ENCODE measurements around the gene SIGLEC11. TPM values are rescaled to one million over a fixed set of nuclear protein-coding genes. Genes with fewer than 3 reads are reported as not detected.

SIGLEC11 gene
- total RNA-seq, 1 donor from 2014 or later: 0.27 TPM

DNA sequence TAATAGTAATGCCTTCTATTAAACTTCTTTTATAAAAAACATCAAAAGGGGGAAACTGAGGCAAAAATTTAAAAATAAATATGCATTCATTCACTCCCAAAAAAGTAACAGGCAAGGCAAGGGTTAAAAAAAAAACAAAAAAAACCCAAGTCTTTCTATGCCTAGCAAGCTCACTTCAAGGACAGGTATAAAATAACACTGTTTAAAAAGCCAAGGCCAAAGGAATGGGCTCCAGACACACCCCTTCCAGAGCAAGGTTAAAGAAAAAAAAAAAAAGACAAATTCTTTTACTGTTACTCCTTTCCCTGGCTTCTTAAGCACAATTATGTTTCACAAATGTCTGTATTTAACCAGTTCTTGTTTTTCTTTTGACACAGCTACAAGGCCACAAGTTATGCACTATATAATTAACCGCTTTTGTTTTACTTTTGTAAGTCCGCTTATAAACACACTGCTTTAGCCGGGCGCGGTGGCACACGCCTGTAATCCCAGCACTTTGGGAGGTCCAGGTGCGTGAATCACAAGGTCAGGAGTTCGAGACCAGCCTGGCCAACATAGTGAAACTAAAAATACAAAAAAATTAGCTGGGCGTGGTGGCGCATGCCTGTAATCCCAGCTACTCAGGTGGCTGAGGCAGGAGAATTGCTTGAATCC is 3.6 kb downstream of the SIGLEC11 start:
- Mint-ChIP-seq H3K4me1 (ENCODE audit: unreplicated experiment) (peaks cover 36% of the 10 kb centered on the region), H3K9me3 (no peaks in the 10 kb centered on the region), H3K27ac (peak overlapping the region; percentile 91), H3K27me3 (no peaks in the 10 kb centered on the region), H3K4me3 (no peak overlapping the region), H3K36me3 (no peaks in the 10 kb centered on the region)
- TF ChIP-seq, protein P1, sequence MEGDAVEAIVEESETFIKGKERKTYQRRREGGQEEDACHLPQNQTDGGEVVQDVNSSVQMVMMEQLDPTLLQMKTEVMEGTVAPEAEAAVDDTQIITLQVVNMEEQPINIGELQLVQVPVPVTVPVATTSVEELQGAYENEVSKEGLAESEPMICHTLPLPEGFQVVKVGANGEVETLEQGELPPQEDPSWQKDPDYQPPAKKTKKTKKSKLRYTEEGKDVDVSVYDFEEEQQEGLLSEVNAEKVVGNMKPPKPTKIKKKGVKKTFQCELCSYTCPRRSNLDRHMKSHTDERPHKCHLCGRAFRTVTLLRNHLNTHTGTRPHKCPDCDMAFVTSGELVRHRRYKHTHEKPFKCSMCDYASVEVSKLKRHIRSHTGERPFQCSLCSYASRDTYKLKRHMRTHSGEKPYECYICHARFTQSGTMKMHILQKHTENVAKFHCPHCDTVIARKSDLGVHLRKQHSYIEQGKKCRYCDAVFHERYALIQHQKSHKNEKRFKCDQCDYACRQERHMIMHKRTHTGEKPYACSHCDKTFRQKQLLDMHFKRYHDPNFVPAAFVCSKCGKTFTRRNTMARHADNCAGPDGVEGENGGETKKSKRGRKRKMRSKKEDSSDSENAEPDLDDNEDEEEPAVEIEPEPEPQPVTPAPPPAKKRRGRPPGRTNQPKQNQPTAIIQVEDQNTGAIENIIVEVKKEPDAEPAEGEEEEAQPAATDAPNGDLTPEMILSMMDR (conservative IDR thresholded peaks at IDR 0.05): no peak
- DNase-seq (ENCODE audit: extremely low spot score, unreplicated experiment): no peak

DNA sequence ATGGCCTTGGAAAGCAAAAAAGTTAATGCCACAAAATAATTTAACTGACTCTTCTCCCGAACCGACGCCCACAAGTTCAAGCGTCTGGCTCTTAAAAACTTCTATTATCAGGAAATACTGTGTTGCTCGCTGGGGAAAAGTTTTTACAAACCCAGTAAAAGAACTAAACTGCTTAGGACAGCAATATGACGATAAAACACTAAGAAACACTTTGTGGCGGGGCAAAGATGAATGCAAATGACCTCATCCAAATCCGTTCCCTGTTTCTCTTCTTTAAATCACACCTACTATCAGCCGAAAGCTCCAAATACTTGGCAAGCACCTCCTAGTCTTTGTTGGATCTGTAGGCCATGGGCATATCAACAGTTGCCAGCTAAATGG is 4.9 kb downstream of the SIGLEC11 start:
- Mint-ChIP-seq H3K4me1 (ENCODE audit: unreplicated experiment) (peaks cover 36% of the 10 kb centered on the region), H3K9me3 (no peaks in the 10 kb centered on the region), H3K27ac (peak overlapping the region; percentile 91), H3K36me3 (no peaks in the 10 kb centered on the region), H3K4me3 (peak overlapping the region; percentile 65), H3K27me3 (no peaks in the 10 kb centered on the region)
- no peak for DNase-seq (ENCODE audit: extremely low spot score, unreplicated experiment)
- TF ChIP-seq, protein P1 (conservative IDR thresholded peaks at IDR 0.05): no peak

GRCh38 chr19:49954933-49955332 is 6.0 kb downstream of the SIGLEC11 start:
- H3K9me3 Mint-ChIP-seq: no peaks in the 10 kb centered on the region
- no peak for DNase-seq (ENCODE audit: extremely low spot score, unreplicated experiment)
- peak overlapping the region; percentile 91 for H3K27ac Mint-ChIP-seq
- H3K27me3 Mint-ChIP-seq: no peaks in the 10 kb centered on the region
- TF ChIP-seq, protein P1 (conservative IDR thresholded peaks at IDR 0.05): no peak
- no peaks in the 10 kb centered on the region for H3K36me3 Mint-ChIP-seq
- peaks cover 36% of the 10 kb centered on the region for H3K4me1 Mint-ChIP-seq (ENCODE audit: unreplicated experiment)
- H3K4me3 Mint-ChIP-seq: peak overlapping the region; percentile 69

DNA sequence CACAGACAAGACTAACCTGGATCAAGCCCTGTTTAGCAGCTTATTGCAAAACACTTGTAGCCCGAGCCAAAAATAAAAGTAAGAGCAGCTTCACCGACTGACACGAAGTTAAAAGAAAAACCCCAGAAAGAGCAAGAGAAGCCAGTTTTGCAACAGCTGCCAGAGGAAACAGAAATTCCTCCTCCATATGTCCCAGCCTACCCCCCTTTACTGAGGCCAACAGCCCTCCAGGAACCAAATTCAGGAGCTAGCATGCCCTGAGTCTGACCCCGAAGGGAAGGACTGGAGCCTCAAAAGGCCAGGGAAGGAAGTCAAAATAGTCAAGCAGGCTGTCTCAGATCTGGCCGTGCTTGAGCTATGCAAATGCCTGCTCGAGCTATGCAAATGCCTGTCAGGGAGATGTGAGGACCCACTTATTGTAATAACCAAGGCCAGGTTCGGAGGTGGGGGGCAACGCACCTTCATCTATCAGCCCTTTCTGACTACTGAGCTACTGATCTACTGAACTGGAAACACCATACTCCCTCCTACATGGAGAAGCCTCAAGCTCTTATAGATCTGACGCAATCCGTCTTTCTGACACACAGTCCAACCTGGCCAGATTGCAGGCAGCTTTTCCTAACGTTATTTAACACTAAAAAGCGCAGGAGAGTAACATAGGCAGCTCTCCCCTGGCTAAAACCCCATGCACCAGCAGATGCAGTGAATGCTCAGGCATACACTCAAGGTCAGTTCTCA is 6.7 kb downstream of the SIGLEC11 start:
- Mint-ChIP-seq H3K9me3 (no peaks in the 10 kb centered on the region), H3K4me1 (ENCODE audit: unreplicated experiment) (peaks cover 36% of the 10 kb centered on the region), H3K4me3 (peak overlapping the region; percentile 69), H3K27ac (peak overlapping the region; percentile 91), H3K27me3 (no peaks in the 10 kb centered on the region), H3K36me3 (no peaks in the 10 kb centered on the region)
- DNase-seq (ENCODE audit: extremely low spot score, unreplicated experiment): no peak
- TF ChIP-seq, protein P1 (conservative IDR thresholded peaks at IDR 0.05): no peak

- no peak for DNase-seq (ENCODE audit: extremely low spot score, unreplicated experiment)
- no peaks in the 10 kb centered on the region for H3K36me3 Mint-ChIP-seq
- no peaks in the 10 kb centered on the region for H3K9me3 Mint-ChIP-seq
- H3K4me1 Mint-ChIP-seq (ENCODE audit: unreplicated experiment): peaks cover 36% of the 10 kb centered on the region
- TF ChIP-seq, protein P1 (conservative IDR thresholded peaks at IDR 0.05): no peak
- H3K4me3 Mint-ChIP-seq: peak overlapping the region; percentile 69
- H3K27me3 Mint-ChIP-seq: no peaks in the 10 kb centered on the region
- peak overlapping the region; percentile 91 for H3K27ac Mint-ChIP-seq
Measured at GRCh38 chr19:49953416-49953815, 7.6 kb downstream of the SIGLEC11 start.

Measured in type B pancreatic cell (in vitro differentiated cells).